HG03064 (cell line): ENCODE measurements around the gene MAP1LC3B.
"Not testable (repeated sequence)": the region's sequence is repeated elsewhere in the genome, so short reads cannot be mapped to it uniquely, and the experiment has no call there.

ENCODE experiments used
- ATAC-seq: cut with Tn5 transposase; IDR thresholded peaks from one replicate; pipeline ENCODE4 v1.9.1; 2021; ENCODE audit warnings: low read depth; ENCODE audit not compliant: unreplicated experiment

The MAP1LC3B gene

GRCh38 chr16:87379312-87379752, 12.8 kb upstream of the MAP1LC3B start:
- not testable (repeated sequence) for ATAC-seq

- ATAC-seq: no peak
These were observed 11.7 kb upstream of the MAP1LC3B start for GRCh38 chr16:87380403-87380802.

GRCh38 chr16:87380881-87381280, 11.3 kb upstream of the MAP1LC3B start:
- no peak for ATAC-seq

- no peak for ATAC-seq
These were observed 9.9 kb upstream of the MAP1LC3B start for GRCh38 chr16:87382023-87382785.

- ATAC-seq: peak; percentile 37
These were observed 8.5 kb upstream of the MAP1LC3B start, which contains the start of gene FBXO31 for GRCh38 chr16:87383505-87384161. FBXO31 (minus strand) TSS chr16:87383776; CDS start chr16:87383744, 32 bp downstream.

GRCh38 chr16:87384162-87384874, 7.8 kb upstream of the MAP1LC3B start:
- peak; percentile 10 for ATAC-seq

- not testable (repeated sequence) for ATAC-seq
These were observed 7.3 kb upstream of the MAP1LC3B start for GRCh38 chr16:87384875-87385167.

GRCh38 chr16:87387942-87388817, 4.0 kb upstream of the MAP1LC3B start:
- peak; percentile 43 for ATAC-seq

- ATAC-seq: no peak
These were observed 3.4 kb upstream of the MAP1LC3B start for GRCh38 chr16:87388818-87389134.

GRCh38 chr16:87389245-87389644, 2.9 kb upstream of the MAP1LC3B start:
- no peak for ATAC-seq

GRCh38 chr16:87389914-87390313, 2.2 kb upstream of the MAP1LC3B start:
- not testable (repeated sequence) for ATAC-seq

- ATAC-seq: no peak
These were observed 1.4 kb upstream of the MAP1LC3B start for GRCh38 chr16:87390641-87391323.

GRCh38 chr16:87391324-87391949, 699 bp upstream of the MAP1LC3B start:
- no peak for ATAC-seq

GRCh38 chr16:87392821-87393679, 914 bp downstream of the MAP1LC3B start:
- no peak for ATAC-seq

GRCh38 chr16:87393680-87394055, 1.5 kb downstream of the MAP1LC3B start:
- ATAC-seq: no peak

GRCh38 chr16:87395181-87395842, 3.2 kb downstream of the MAP1LC3B start:
- no peak for ATAC-seq

GRCh38 chr16:87404764-87405625, 12.9 kb downstream of the MAP1LC3B start:
- no peak for ATAC-seq
